ENCODE data around the gene CELA2B. TPM values are rescaled to one million over a fixed set of nuclear protein-coding genes. Genes with fewer than 3 reads are reported as not detected.

The CELA2B gene
- polyA plus RNA-seq, 3 donors = not detected

DNA sequence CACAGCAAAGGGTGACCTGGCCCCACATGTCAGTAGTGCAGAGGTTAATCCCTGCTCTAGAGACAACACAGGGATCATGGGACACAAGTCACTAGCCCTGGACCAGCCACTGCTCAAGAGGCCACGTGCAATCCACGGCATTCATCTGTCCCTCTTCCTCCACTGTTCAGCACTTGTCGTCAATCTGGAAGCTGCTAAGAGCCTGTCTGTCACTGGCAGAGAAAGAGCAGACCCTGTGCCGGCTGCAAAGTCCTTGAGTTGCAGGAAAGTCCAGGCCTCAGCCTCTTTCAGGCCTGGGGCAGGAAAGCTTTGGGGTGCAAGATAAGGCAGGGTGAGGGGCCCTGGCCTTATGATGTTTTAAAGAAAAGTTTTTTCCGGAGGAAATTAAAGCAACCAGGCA lies 16.7 kb downstream of the CELA2B start:
- Mint-ChIP-seq H3K4me3 (no peak overlapping the region), H3K36me3 (peaks cover 52 to 63% of the 10 kb centered on the region in 2 donors), H3K27ac (peak overlapping the region in 1 of 7 donors; percentile 22), H3K27me3 (ENCODE audit: low read depth in 3 of 3) (no peaks in the 10 kb centered on the region), H3K4me1 (no peaks in the 10 kb centered on the region), H3K9me3 (peaks cover 0 to 3% (median under 1%) of the 10 kb centered on the region in 7 donors)
- no peaks in the 10 kb centered on the region for H3K79me2 ChIP-seq (ENCODE audit: insufficient read depth, low read length)
- H3K4me2 ChIP-seq (replicated peaks; ENCODE audit: extremely low read depth, low read length, poor library complexity, severe bottlenecking) = no peak overlapping the region
- H3K27ac ChIP-seq (ENCODE audit: low read depth in 1 of 2, low read length in 2 of 2) = no peak overlapping the region
- H4K20me1 ChIP-seq (ENCODE audit: insufficient read depth, low read length) = no peaks in the 10 kb centered on the region
- H2AFZ ChIP-seq (ENCODE audit: insufficient read depth, low read depth, low read length, poor library complexity, severe bottlenecking) = no peak overlapping the region
- H3K27me3 ChIP-seq (ENCODE audit: control insufficient read depth in 2 of 2, insufficient read depth in 2 of 2, low read length in 2 of 2) = no peaks in the 10 kb centered on the region
- no peaks in the 10 kb centered on the region for H3K9me3 ChIP-seq (replicated peaks in 1 of 2; ENCODE audit: control insufficient read depth in 1 of 2, insufficient read depth in 1 of 2, low read length in 2 of 2)
- no peak for DNase-seq
- TF ChIP-seq, protein P1, sequence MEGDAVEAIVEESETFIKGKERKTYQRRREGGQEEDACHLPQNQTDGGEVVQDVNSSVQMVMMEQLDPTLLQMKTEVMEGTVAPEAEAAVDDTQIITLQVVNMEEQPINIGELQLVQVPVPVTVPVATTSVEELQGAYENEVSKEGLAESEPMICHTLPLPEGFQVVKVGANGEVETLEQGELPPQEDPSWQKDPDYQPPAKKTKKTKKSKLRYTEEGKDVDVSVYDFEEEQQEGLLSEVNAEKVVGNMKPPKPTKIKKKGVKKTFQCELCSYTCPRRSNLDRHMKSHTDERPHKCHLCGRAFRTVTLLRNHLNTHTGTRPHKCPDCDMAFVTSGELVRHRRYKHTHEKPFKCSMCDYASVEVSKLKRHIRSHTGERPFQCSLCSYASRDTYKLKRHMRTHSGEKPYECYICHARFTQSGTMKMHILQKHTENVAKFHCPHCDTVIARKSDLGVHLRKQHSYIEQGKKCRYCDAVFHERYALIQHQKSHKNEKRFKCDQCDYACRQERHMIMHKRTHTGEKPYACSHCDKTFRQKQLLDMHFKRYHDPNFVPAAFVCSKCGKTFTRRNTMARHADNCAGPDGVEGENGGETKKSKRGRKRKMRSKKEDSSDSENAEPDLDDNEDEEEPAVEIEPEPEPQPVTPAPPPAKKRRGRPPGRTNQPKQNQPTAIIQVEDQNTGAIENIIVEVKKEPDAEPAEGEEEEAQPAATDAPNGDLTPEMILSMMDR (IDR thresholded peaks at IDR 0.05) = no peak
- no peaks in the 10 kb centered on the region for H3K4me1 ChIP-seq (ENCODE audit: control insufficient read depth in 1 of 2, insufficient read depth in 2 of 2, low read length in 2 of 2)
- intact Hi-C loops (cut with micrococcal nuclease) = no loop called here
- H3K36me3 ChIP-seq (replicated peaks in 1 of 2; ENCODE audit: control insufficient read depth in 1 of 2, insufficient read depth in 2 of 2, low read length in 2 of 2) = peaks cover 22 to 44% of the 10 kb centered on the region in 2 donors
- H3K4me3 ChIP-seq (replicated peaks in 1 of 3; ENCODE audit: low read depth in 2 of 3, low read length in 3 of 3) = no peak overlapping the region
- no peak overlapping the region for H3K9ac ChIP-seq (ENCODE audit: insufficient read depth, low read length, poor library complexity, severe bottlenecking)
- WGBS (ENCODE audit: insufficient coverage) = 90% methylated on average over 4 of the region's 5 CpGs

DNA sequence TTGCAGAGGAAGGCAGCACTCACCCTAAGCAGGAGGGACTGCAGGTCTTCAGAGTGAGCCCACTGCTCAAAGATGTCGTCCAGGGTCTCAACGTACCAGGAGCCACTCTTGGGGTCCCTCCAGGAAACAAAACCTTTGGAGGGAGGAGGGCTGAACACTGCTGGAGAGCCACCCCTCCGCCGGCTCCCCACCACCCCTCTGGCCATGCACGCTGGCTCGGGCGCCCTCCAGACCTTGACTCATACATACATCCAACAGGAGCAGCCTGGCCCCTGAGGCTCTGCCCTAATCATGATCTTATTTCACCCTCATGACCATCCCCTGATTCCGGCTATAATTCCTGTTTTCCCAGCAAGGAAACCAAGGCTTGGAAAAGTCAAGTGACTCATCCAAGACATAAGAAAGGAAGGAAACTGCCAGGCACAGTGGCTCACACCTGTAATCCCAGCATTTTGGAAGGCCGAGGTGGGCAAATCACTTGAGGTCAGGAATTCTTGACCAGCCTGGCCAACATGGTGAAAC lies 18.0 kb downstream of the CELA2B start:
- Histone ChIP-seq H3K36me3 (replicated peaks in 1 of 2; ENCODE audit: control insufficient read depth in 1 of 2, insufficient read depth in 2 of 2, low read length in 2 of 2) (peaks cover 22 to 44% of the 10 kb centered on the region in 2 donors), H3K9me3 (replicated peaks in 1 of 2; ENCODE audit: control insufficient read depth in 1 of 2, insufficient read depth in 1 of 2, low read length in 2 of 2) (no peaks in the 10 kb centered on the region), H3K4me2 (replicated peaks; ENCODE audit: extremely low read depth, low read length, poor library complexity, severe bottlenecking) (no peak overlapping the region), H3K4me3 (replicated peaks in 1 of 3; ENCODE audit: low read depth in 2 of 3, low read length in 3 of 3) (no peak overlapping the region), H3K27ac (ENCODE audit: low read depth in 1 of 2, low read length in 2 of 2) (no peak overlapping the region), H3K4me1 (ENCODE audit: control insufficient read depth in 1 of 2, insufficient read depth in 2 of 2, low read length in 2 of 2) (no peaks in the 10 kb centered on the region), H4K20me1 (ENCODE audit: insufficient read depth, low read length) (no peaks in the 10 kb centered on the region), H3K79me2 (ENCODE audit: insufficient read depth, low read length) (no peaks in the 10 kb centered on the region), H3K9ac (ENCODE audit: insufficient read depth, low read length, poor library complexity, severe bottlenecking) (no peak overlapping the region), H2AFZ (ENCODE audit: insufficient read depth, low read depth, low read length, poor library complexity, severe bottlenecking) (no peak overlapping the region), H3K27me3 (ENCODE audit: control insufficient read depth in 2 of 2, insufficient read depth in 2 of 2, low read length in 2 of 2) (no peaks in the 10 kb centered on the region)
- TF ChIP-seq, protein P1 (IDR thresholded peaks at IDR 0.05) = no peak
- Mint-ChIP-seq H3K4me3 (no peak overlapping the region), H3K36me3 (peaks cover 56 to 72% of the 10 kb centered on the region in 2 donors), H3K27me3 (ENCODE audit: low read depth in 3 of 3) (no peaks in the 10 kb centered on the region), H3K27ac (peak overlapping the region in 1 of 7 donors; percentile 4), H3K4me1 (no peaks in the 10 kb centered on the region), H3K9me3 (peaks cover 0 to 12% (median 4%) of the 10 kb centered on the region in 7 donors)
- WGBS (ENCODE audit: insufficient coverage) = 100% methylated on average over 5 of the region's 9 CpGs
- intact Hi-C loops (cut with micrococcal nuclease) = no loop called here
- no peak for DNase-seq
